IPS DF 6.9 (cell line): ENCODE results near the gene FSTL1.

Experiments
- DNase-seq: peaks from one replicate; pipeline ENCODE4 v3.0.0-alpha.2; 2013; ENCODE audit warnings: low read depth, low spot score
- H3K27ac ChIP-seq: one replicate; pipeline ENCODE4 v1.5.1; 2013; ENCODE audit warnings: low read length, control low read depth
- H3K27me3 ChIP-seq: 2 replicates; pipeline ENCODE4 v1.6.1; 2013; ENCODE audit warnings: mild to moderate bottlenecking, low read length; ENCODE audit not compliant: control insufficient read depth, insufficient read depth
- H3K36me3 ChIP-seq: 2 replicates; pipeline ENCODE4 v1.6.1; 2013; ENCODE audit warnings: low read length; ENCODE audit not compliant: control insufficient read depth, insufficient read depth
- H3K4me1 ChIP-seq: 2 replicates; pipeline ENCODE4 v1.6.1; 2013; ENCODE audit warnings: low read length; ENCODE audit not compliant: control insufficient read depth, insufficient read depth
- H3K4me3 ChIP-seq: 2 replicates; pipeline ENCODE4 v1.5.1; 2013; ENCODE audit warnings: mild to moderate bottlenecking, low read length
- H3K9me3 ChIP-seq: 2 replicates; pipeline ENCODE4 v1.6.1; 2013; ENCODE audit warnings: low read length, inconsistent platforms; ENCODE audit not compliant: control insufficient read depth, insufficient read depth
- WGBS: extraction: QIAGEN DNeasy Blood & Tissue Kit; methylation state at CpG from one replicate; pipeline ENCODE4 v1.1.7; 2013; ENCODE audit warnings: mixed read lengths, missing lambda C conversion rate; ENCODE audit not compliant: insufficient read length, insufficient coverage; 5-methylcytosine and 5-hydroxymethylcytosine counted together

The FSTL1 gene

GRCh38 chr3:120440001-120440703, 10.6 kb downstream of the FSTL1 start:
- peaks cover 8% of the 10 kb centered on the region; the same call in 1 of the 2 replicates for H3K36me3 ChIP-seq
- DNase-seq, result no peak
- no peaks in the 10 kb centered on the region for H3K27me3 ChIP-seq

DNA sequence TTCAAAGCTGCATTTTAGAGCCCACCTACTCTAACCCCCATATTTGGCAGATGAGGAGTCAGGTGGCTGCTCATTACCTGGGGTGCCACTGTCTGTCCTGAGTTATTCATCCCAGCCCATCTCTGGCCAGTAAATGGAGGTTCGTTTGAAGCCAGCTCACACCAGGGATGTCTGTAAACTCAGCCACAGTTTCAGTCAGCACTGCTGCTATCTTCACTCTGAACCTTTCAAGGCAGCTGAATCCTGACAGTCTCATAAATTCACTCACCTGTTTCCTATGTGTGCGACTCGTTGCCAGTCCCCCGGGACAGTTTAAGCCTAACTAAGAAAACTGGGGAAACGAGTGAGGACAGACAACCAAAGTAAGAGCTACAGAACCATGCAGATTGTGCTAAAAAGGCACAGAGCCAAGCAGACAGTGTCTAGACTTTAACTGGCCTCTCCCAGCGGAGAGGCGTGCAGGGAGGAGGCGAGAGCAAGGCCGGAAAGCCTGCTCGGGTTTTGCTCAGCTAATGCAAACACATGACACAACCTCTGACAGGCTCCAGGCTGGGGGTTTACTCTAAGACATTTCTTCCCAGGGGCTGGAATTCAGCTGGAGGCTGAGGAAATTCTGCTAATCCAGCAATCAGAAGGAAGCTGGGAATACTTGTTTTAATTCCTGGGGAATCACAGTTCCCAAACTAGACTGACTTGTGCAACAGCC, 12.0 kb downstream of the FSTL1 start:
- no peaks in the 10 kb centered on the region for H3K9me3 ChIP-seq
- peaks cover 4% of the 10 kb centered on the region for H3K4me1 ChIP-seq
- H3K36me3 ChIP-seq, result peaks cover 8% of the 10 kb centered on the region; the same call in 1 of the 2 replicates
- H3K4me3 ChIP-seq, result no peak overlapping the region
- no peaks in the 10 kb centered on the region for H3K27me3 ChIP-seq
- WGBS, result no CpG with 5 or more reads among the region's 10 CpGs
- no peak for DNase-seq
- no peak overlapping the region for H3K27ac ChIP-seq

More at GRCh38 chr3:120440001-120440703, 10.6 kb downstream of the FSTL1 start:
- H3K4me1 ChIP-seq, result peaks cover 4% of the 10 kb centered on the region; the same call in 1 of the 2 replicates
- H3K4me3 ChIP-seq, result no peak overlapping the region
- no peaks in the 10 kb centered on the region for H3K9me3 ChIP-seq
- WGBS, result no CpG with 5 or more reads among the region's 5 CpGs
- no peak overlapping the region for H3K27ac ChIP-seq

- Histone ChIP-seq H3K4me3 (no peak overlapping the region), H3K27ac (no peak overlapping the region), H3K4me1 (peaks cover 4% of the 10 kb centered on the region)
Observed at GRCh38 chr3:120438216-120438615, 12.6 kb downstream of the FSTL1 start.

DNA sequence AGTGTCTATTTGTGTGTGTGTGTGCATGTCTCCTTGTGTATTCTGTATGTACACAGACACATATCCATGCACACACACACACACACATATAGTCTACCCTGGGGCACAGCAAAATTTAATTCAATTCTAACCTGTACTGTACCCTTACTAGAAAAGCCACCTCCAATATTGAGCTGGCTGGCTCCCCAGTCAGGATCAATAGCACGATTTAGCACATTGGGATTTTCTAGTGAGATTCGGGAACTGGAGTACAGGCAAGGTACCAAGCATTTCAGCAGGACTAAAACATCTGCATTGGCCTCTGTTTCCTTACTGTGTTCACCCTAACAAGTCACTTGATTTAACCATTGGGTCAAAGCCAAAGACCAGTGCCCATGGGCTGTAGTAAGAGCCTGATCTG, 13.2 kb downstream of the FSTL1 start:
- Histone ChIP-seq H3K36me3 (peaks cover 8% of the 10 kb centered on the region; the same call in 1 of the 2 replicates), H3K27me3 (no peaks in the 10 kb centered on the region), H3K4me3 (no peak overlapping the region), H3K9me3 (no peaks in the 10 kb centered on the region), H3K27ac (no peak overlapping the region), H3K4me1 (peaks cover 5% of the 10 kb centered on the region)
- WGBS, result no CpG with 5 or more reads among the region's 2 CpGs
- no peak for DNase-seq

More at GRCh38 chr3:120438216-120438615, 12.6 kb downstream of the FSTL1 start:
- DNase-seq, result no peak
- H3K36me3 ChIP-seq, result peaks cover 8% of the 10 kb centered on the region; the same call in 1 of the 2 replicates
- H3K27me3 ChIP-seq, result no peaks in the 10 kb centered on the region
- no CpG with 5 or more reads among the region's 4 CpGs for WGBS
- no peaks in the 10 kb centered on the region for H3K9me3 ChIP-seq

- Histone ChIP-seq H3K27ac (no peak overlapping the region), H3K4me3 (no peak overlapping the region), H3K36me3 (peaks cover 8% of the 10 kb centered on the region; the same call in 1 of the 2 replicates), H3K27me3 (no peaks in the 10 kb centered on the region), H3K4me1 (peaks cover 5% of the 10 kb centered on the region), H3K9me3 (no peaks in the 10 kb centered on the region)
- WGBS, result no CpG with 5 or more reads among the region's 4 CpGs
- no peak for DNase-seq
Observed at GRCh38 chr3:120436523-120437050, 14.2 kb downstream of the FSTL1 start.

DNA sequence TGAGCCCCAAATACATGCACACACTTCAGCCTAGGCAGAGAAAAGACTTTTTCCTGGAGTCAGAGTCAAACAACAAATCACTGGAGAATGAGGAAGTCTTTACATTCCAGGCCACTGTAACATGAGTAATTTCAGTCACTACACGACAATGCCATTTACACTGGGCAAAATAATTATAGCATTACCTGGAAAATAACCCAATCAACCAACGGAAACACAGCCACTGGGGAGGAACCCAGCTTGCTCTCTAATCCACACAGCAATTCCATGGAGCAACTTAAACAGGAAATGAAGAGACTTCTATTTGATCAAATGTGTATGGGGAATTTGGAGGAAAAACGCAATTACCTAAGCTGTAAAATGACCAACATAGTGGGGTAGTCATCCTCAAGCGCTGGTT, 15.2 kb downstream of the FSTL1 start:
- DNase-seq, result no peak
- Histone ChIP-seq H3K4me3 (no peak overlapping the region), H3K9me3 (no peaks in the 10 kb centered on the region), H3K4me1 (peaks cover 5% of the 10 kb centered on the region), H3K36me3 (peaks cover 5% of the 10 kb centered on the region; the same call in 1 of the 2 replicates), H3K27me3 (no peaks in the 10 kb centered on the region), H3K27ac (no peak overlapping the region)
- WGBS, result no CpG with 5 or more reads among the region's 4 CpGs

GRCh38 chr3:120433662-120434331, 17.0 kb downstream of the FSTL1 start:
- no peaks in the 10 kb centered on the region for H3K27me3 ChIP-seq
- H3K36me3 ChIP-seq, result no peaks in the 10 kb centered on the region; the same call in 1 of the 2 replicates
- no CpG with 5 or more reads among the region's 4 CpGs for WGBS
- no peak for DNase-seq
- H3K27ac ChIP-seq, result no peak overlapping the region
- H3K4me1 ChIP-seq, result peaks cover 5% of the 10 kb centered on the region
- no peaks in the 10 kb centered on the region for H3K9me3 ChIP-seq
- no peak overlapping the region for H3K4me3 ChIP-seq

DNA sequence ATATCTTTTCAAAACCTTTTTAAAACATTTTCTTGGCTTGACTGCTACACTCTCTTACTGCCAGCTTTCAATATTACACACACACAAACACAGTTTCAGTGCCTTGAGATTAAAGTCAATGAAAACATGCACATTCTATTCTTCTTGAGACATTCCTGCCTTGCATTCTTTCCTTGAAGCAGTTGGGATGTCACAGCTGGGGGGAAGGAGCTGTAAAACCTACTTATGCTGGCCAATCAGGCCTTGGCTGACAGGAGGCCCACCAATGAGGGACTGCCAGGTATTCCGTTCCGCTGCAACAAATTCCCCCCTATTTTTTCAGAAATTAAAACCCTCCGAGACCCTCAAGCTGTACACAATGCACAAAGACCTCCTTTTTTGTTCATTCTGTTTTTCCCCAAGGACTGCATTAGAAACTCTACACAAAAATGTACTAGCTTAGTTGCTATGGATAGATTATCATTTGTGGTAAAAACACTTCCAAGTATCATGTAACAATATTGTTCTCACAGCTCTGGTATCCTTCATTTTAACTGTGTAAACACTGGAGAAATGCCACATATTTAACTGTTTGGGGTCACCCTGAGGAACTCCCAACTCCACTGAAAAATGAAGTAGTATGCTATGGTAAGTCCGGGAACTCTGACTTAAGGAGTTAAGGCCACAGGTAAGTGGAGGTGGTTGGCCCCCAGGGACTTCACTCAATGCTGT, 18.5 kb downstream of the FSTL1 start:
- Histone ChIP-seq H3K27me3 (no peaks in the 10 kb centered on the region), H3K9me3 (no peaks in the 10 kb centered on the region), H3K36me3 (peaks cover 3% of the 10 kb centered on the region; the same call in 1 of the 2 replicates), H3K4me1 (peaks cover 5% of the 10 kb centered on the region), H3K4me3 (no peak overlapping the region), H3K27ac (no peak overlapping the region)
- peak; percentile 77 for DNase-seq
- WGBS, result no CpG with 5 or more reads among the region's 4 CpGs

DNA sequence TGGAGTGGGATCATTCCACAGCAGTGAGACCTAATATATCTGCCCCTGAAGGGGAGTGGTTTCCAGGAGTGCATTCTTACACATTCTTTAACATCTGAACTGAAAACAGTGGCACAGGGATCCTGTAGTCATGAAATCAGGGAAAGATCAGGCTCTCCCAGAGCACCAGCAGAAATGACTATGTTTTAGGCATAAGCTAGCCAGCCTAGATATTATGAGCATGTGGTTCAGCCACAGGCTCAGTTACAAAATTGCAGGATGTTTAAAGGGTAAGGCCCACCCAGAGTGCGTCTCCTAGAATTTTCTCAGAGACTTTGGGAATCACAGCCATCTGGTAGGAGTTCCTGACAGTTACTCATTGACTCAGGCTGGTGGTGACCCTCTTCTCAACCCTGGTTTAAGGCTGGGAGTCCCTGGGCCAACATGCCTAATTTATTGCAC, 20.9 kb downstream of the FSTL1 start:
- no CpG with 5 or more reads among the region's 1 CpG for WGBS
- no peaks in the 10 kb centered on the region for H3K27me3 ChIP-seq
- H3K9me3 ChIP-seq, result no peaks in the 10 kb centered on the region
- peaks cover 1% of the 10 kb centered on the region for H3K4me1 ChIP-seq
- H3K36me3 ChIP-seq, result peaks cover 3% of the 10 kb centered on the region; the same call in 1 of the 2 replicates
- H3K27ac ChIP-seq, result no peak overlapping the region
- no peak overlapping the region for H3K4me3 ChIP-seq
- DNase-seq, result no peak
